GM19043 (cell line): ENCODE measurements around the gene ALG9.
A peak's percentile ranks its signal among the peaks of the same experiment; 100 is the strongest.
"Not testable (repeated sequence)": the region's sequence is repeated elsewhere in the genome, so short reads cannot be mapped to it uniquely, and the experiment has no call there.

ENCODE experiments used
- ATAC-seq: cut with Tn5 transposase; IDR thresholded peaks from one replicate; pipeline ENCODE4 v1.9.1; 2021; ENCODE audit warnings: low read depth; ENCODE audit not compliant: unreplicated experiment

ALG9 gene

DNA sequence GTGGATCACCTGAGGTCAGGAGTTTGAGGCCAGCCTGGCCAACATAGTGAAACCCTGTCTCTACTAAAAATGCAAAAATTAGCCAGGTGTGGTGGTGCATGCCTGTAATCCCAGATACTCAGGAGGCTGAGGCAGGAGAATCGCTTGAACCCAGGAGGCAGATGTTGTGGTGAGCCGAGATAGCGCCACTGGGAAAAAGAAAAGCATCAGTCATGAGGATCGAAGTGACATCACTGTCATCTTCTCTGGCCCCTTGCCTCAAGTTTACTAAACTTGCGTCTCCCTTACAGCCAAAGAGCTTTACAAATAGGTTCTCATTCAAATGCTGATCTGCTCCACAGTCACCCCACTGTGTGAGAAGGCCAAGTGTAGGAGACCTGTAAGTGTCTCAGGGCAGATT lies 100.2 kb downstream of the ALG9 start:
- ATAC-seq = not testable (repeated sequence)

GRCh38 chr11:111770581-111771134 lies 100.7 kb downstream of the ALG9 start:
- no peak for ATAC-seq

GRCh38 chr11:111766834-111767142 lies 104.6 kb downstream of the ALG9 start:
- ATAC-seq = peak; percentile 12

- peak; percentile 88 for ATAC-seq
These were observed 105.2 kb downstream of the ALG9 start, which contains the start of gene PPP2R1B for GRCh38 chr11:111765984-111766833. Gene PPP2R1B (minus strand): TSS chr11:111766389. CDS start chr11:111766361, 28 bp downstream.

DNA sequence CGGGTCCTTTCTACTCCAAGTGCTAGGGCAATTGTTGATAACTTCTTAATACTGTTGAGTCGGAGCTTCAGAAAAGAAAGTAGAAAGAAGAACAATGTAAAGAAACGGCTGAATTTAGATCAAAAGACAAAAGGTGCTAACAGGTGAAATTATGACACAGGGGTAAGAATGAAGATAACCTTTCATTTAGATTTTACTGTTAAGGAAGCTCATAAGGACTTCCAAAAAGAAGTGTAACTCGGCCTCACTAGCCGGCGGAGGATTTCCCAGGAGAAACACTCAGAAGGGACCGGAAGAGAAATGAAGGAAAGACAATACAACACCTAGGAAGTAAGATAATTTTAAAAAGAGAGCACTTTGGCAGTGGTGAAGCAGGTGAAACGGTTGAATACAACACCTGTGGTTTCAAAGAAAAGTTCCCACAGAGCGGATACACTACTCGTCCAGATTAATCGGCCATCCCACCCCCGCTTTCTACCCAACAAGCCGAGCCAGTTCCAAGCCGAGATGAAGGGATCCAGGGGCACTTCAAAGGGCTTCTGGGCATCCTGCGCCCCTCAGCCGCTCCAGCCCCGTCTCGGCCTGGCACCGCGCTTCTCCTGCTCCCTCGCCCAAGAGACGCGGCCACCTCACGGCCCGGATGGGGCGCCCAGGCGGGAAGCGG lies 105.9 kb downstream of the ALG9 start:
- peak; percentile 33 for ATAC-seq

DNA sequence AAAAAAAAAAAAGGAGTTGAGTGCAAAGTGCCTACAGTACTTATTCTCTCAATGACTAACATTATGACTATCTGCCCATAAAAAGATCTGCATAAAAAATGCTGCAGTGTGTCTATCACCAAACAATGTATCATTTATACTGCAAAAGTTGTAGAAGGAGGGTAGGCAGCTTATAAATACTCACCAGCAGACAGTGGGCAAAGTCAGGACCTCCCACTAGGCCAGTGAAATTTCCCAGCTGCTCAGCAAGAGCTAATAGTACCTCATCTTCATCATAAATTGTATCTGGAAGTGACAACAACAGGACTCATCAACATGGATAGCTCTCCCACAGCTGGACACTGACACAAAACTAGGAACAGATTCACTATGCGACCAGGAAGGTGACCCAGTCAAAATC lies 106.8 kb downstream of the ALG9 start:
- ATAC-seq = no peak

- no peak for ATAC-seq
These were observed 108.3 kb downstream of the ALG9 start for GRCh38 chr11:111762981-111763643.

DNA sequence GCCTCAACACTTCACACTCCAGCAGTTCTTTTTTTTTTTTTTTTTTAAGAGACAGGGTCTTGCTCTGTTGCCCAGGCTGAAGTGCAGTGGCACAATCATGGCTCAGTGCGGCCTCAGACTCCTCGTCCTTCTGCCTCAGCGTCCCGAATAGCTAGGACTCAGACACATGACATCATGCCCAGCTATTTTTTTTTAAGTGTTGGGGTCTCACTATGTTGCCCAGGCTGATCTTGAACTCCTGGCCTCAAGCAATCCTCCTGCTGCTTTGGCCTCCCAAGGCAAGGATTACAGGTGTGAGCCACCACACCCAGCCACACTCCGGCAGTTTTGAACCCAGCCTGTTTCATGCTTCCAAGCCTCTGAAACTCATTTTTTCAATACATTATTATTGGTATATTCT lies 108.9 kb downstream of the ALG9 start:
- ATAC-seq = no peak

DNA sequence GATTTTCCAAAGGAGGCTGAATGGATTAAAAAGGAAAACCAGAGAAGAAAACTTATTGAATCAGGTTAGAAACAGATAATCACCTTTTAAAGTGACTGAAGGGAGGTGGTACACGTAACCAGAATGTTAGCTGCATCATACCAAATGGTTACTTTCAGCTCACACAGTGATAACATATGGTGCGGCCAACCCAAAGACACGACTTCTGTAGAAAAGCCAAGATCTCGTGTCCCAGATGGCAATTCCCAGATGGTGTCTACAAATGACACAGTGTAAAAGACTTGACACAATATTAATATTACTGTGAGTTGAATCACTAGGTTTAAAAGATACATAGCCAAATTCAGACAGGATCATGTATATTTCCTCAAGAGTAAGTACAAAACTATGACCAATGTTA lies 110.3 kb downstream of the ALG9 start:
- no peak for ATAC-seq

DNA sequence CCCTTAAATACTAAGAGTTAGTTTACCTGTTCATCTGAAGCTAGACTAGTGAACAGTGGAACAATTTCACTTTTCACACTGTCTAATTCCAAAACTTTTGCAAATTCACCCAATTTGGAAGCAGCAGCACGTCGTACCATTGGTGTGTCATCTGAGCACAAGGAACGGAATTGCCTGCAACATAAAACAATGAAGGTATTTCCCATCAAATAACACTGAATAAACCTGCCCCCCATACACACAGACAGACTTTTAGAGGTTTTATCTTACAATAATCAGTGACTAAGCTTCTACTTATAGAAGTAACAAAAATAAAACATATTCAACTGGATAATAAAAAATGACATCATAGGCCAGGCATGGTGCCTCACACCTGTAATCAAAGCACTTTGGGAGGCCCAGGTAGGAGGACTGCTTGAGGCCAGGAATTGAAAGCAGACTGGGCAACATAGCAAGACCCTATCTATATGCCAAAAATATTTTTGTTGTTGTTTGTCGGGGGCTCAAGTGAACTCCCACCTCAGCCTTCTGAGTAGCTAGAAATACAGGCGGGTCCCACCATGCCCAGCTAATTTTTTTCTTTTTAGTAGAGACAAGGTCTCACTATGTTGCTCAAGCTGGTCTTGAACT lies 111.5 kb downstream of the ALG9 start:
- no peak for ATAC-seq

DNA sequence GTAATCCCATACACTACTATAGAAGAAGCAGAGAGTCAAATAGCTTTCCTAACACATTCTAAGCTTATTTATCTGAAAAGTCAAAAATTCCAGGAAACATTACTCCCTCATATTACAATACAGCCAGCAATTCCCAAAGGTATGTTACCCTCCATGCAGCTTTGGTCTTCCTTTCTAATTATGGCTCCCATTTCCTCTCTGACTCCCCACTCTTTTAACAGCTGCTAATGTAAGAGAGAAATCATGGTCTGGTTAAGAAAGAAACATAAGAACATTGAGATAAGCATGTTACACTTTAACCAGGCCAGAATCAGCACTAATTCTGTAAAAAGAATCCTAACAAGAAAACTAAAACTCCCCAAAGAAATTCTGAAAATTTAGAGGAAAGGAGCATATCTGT lies 112.0 kb downstream of the ALG9 start:
- no peak for ATAC-seq

GRCh38 chr11:111756097-111756496 lies 115.3 kb downstream of the ALG9 start:
- ATAC-seq = no peak

DNA sequence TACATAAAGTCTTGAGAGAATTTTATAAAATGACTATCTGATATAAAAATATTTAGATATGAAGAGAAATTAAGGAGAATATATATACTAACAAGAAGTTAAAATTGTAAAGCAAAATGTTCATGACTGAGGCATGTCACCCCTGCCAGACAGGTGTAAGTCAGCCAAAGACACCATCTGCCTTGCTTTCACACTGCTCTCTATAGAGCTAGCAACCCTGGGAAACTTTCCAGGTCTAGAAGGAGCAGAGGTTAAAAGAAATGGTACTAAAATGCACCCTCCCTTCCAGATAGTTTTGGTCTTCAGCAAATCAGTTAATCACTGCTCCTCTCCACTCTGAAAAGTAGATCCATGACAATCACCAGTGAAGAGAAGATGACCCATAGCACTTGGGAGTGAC lies 121.7 kb downstream of the ALG9 start:
- ATAC-seq = no peak

DNA sequence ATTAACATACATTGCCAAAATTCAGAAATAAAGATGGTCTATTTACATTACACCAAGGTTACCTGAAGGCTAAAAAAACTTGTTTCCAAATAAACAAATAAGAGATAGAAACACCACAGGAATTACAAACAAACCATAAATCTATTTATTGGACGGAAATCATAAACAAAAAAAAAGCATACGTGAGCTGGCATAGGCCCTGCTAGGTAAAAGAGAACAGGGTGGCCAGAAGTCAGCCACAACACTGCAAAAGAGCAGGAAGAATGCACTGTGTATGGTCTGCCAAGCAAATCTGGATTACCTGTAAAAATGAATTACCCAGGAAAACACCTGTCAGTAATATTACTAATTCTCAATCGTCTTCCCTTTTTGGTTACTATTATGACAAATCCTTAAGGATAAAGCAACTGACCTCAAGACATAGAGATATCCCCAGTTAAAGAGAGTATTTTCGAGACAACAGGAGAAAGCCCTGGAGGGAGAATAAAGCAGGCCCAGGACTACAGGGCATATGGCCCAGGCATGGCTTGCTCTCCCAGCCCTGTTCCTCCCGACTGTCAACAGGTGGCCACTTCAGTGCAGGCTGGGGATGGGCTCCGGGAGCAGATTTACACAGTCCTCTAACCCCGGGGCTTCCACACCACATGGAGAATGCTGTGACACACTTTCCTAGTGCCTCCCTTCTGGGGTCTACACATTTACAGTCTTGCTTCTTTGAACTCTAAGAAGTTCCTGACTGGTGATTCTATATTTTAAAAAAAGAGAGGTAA lies 123.2 kb downstream of the ALG9 start:
- no peak for ATAC-seq

GRCh38 chr11:111745719-111746504 lies 125.5 kb downstream of the ALG9 start:
- no peak for ATAC-seq

DNA sequence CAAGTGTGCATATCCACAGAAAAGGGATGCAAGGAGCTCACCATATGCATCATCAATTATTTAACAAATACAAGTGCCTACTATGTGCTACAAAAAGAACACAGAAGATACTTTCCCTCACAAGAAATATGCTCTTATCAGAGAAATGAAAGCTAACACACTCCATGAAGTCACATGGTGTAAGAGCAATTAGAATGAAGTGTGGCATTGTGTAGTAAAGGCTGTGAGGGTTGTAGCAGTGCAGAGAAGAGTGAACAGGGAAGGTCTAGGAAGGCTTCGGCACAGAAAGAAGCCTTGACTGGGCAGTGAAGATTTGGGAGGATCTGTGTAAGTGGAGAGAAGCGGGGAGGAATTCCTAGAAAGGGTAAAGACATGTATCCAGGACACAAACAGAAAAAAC lies 127.7 kb downstream of the ALG9 start:
- ATAC-seq = no peak

GRCh38 chr11:111741751-111742150 lies 129.6 kb downstream of the ALG9 start:
- ATAC-seq = no peak

DNA sequence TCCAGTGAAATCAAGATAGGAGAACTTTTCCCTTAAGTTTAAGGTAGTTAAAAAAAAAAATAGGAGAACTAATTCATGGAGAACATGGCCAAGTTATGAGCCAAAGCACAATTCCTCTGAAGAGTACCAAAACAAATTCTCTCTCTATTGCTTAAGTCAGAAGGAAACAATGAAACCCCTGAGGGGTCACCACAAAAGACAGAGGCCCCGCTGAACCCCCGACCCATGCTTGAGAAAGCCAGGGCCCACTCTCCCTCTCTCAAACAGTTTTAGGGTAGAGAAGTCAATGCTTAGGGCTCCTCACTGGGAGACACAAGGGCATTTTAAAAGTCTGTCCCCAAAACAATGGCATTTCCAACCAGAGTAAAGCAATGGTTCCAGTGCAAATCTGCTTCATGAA lies 132.1 kb downstream of the ALG9 start:
- ATAC-seq = no peak

- no peak for ATAC-seq
These were observed 133.8 kb downstream of the ALG9 start for GRCh38 chr11:111737444-111738210.
